Panc1 (cell line): ENCODE results near the gene EPHA7. TPM values are rescaled to one million over a fixed set of nuclear protein-coding genes. Genes with fewer than 3 reads are reported as not detected.

Experiments
- ATAC-seq: fragments of 200-7000 bp; cut with Tn5 transposase; 2 replicates; pipeline ENCODE4 v1.9.1; 2020; ENCODE audit warnings: mild to moderate bottlenecking, moderate library complexity
- Bru-seq: library from RNA; stranded (reverse); fragments of 400-500 nt; gene quantifications from one replicate; lab custom pipeline; 2021; lab: Mats Ljungman, UMichigan
- BruChase-seq, 2 experiments: library from RNA; stranded (reverse); fragments of 400-500 nt; gene quantifications; one replicate each; lab custom pipeline; 2021; lab: Mats Ljungman, UMichigan
- BruUV-seq: library from RNA; stranded (reverse); fragments of 400-500 nt; replicated peaks from 2 replicates; lab custom pipeline; 2021; lab: Mats Ljungman, UMichigan
- CTCF ChIA-PET: fragments of 300-600 bp; sonication (Branson Sonifier 250); formaldehyde crosslinking; loops from one replicate; lab custom pipeline; 2022; ENCODE audit warnings: antibody characterized with exemption; lab: Charles Lee
- POLR2A ChIA-PET: fragments of 300-600 bp; sonication (Branson Sonifier 250); formaldehyde crosslinking; loops from one replicate; lab custom pipeline; 2022; ENCODE audit warnings: antibody characterized with exemption; lab: Charles Lee
- DNase-seq: peaks from one replicate; pipeline ENCODE4 v3.0.0-alpha.2; 2010; ENCODE audit warnings: low read depth, low spot score
- H3K27ac ChIP-seq: 2 replicates; pipeline ENCODE4 v1.5.1; 2011; ENCODE audit warnings: mild to moderate bottlenecking, low read length, inconsistent platforms
- H3K27me3 ChIP-seq: fragments of 200-500 bp; sonication (Bioruptor generic); 2 replicates; pipeline ENCODE4 v1.6.0; 2014; ENCODE audit warnings: low read length, inconsistent platforms; ENCODE audit not compliant: control insufficient read depth, insufficient read depth
- H3K36me3 ChIP-seq: fragments of 200-500 bp; sonication (Bioruptor generic); 2 replicates; pipeline ENCODE4 v1.5.1; 2014; ENCODE audit warnings: inconsistent platforms, mild to moderate bottlenecking, low read length, moderate library complexity; ENCODE audit not compliant: control insufficient read depth, insufficient read depth
- H3K4me1 ChIP-seq: 2 replicates; pipeline ENCODE4 v1.5.1; 2011; ENCODE audit warnings: inconsistent platforms, mild to moderate bottlenecking, low read length, moderate library complexity; ENCODE audit not compliant: control insufficient read depth, insufficient read depth
- H3K4me3 ChIP-seq, 2 experiments: 2 replicates each; pipeline ENCODE4 v1.5.1; 2011 to 2012; ENCODE audit warnings: low read depth in 2 of 2, low read length in 2 of 2, mild to moderate bottlenecking in 2 of 2, inconsistent platforms in 1 of 2, moderate library complexity in 1 of 2
- H3K9me3 ChIP-seq: fragments of 200-500 bp; sonication (Bioruptor generic); 2 replicates; pipeline ENCODE4 v1.5.1; 2014; ENCODE audit warnings: low read depth, mild to moderate bottlenecking, inconsistent platforms, low read length, moderate library complexity; ENCODE audit not compliant: control insufficient read depth, insufficient read depth
- POLR2AphosphoS5 ChIP-seq: IDR thresholded peaks from 2 replicates; pipeline ENCODE4 v1.6.1; 2012; ENCODE audit warnings: mild to moderate bottlenecking, low read depth, low read length, moderate library complexity
- SIN3A ChIP-seq: IDR thresholded peaks from 2 replicates; pipeline ENCODE4 v1.6.1; 2012; ENCODE audit warnings: low read depth, mild to moderate bottlenecking, low read length, moderate library complexity, borderline replicate concordance; ENCODE audit not compliant: insufficient read depth
- TCF7L2 ChIP-seq: IDR thresholded peaks from 2 replicates; pipeline ENCODE4 v1.6.1; 2011; ENCODE audit warnings: mild to moderate bottlenecking, low read depth, low read length, inconsistent platforms
- in situ Hi-C: cut with HindIII; loops from 2 replicates; pipeline ENCODE4 v1.10.0; 2016; ENCODE audit warnings: low sequenced_read_pairs, low pct_unique_long_range_greater_than_20kb
- intact Hi-C: fragments of 100-400 bp; cut with micrococcal nuclease; formaldehyde crosslinking; loops from one replicate; pipeline ENCODE4 v1.10.0; 2022; ENCODE audit not compliant: unreplicated experiment
- long read RNA-seq: library from polyadenylated mRNA; unstranded; transcript quantifications from one replicate; pipeline ENCODE4 v2.0.0, GENCODE V29; 2021; ENCODE audit not compliant: unreplicated experiment
- polyA plus RNA-seq: library from polyadenylated mRNA; unstranded; fragments of >200 nt; gene quantifications from one replicate; pipeline ENCODE4 v1.2.1, GENCODE V29; 2012; ENCODE audit warnings: missing spikeins; ENCODE audit not compliant: insufficient read length
- total RNA-seq: library from RNA; stranded (reverse); gene quantifications from one replicate; pipeline ENCODE4 v1.2.1, GENCODE V29; 2021; ENCODE audit not compliant: unreplicated experiment
- TF ChIP-seq, protein P1 (sequence below): fragments of 450-650 bp; IDR thresholded peaks from 2 replicates; pipeline ENCODE4 v1.5.1; 2017; ENCODE audit warnings: mild to moderate bottlenecking
- TF ChIP-seq, protein P2 (sequence below), 2 experiments: IDR thresholded peaks; 2 replicates each; pipeline ENCODE4 v1.6.1; 2011 to 2012; ENCODE audit warnings: low read depth in 2 of 2, control low read depth in 1 of 2, low read length in 1 of 2, mild to moderate bottlenecking in 1 of 2, moderate library complexity in 1 of 2; ENCODE audit not compliant: insufficient read depth in 1 of 2

EPHA7 gene
- 8.6 TPM for total RNA-seq
- 4.6 TPM for polyA plus RNA-seq
- Bru-seq, nascent RNA = percentile 64 among the genes with signal in this experiment
- percentile 52 among the genes with signal in this experiment for BruChase-seq, experiment 1, labeled RNA remaining after a 2-hour chase
- BruChase-seq, experiment 2, labeled RNA remaining after a 6-hour chase = percentile 54 among the genes with signal in this experiment
- long read RNA-seq, full-length matches to known transcripts = 12 of 32 reads
- long read RNA-seq, partial matches to known transcripts = 6 of 32 reads
- long read RNA-seq, other reads (novel, unspliced or antisense) = 14 of 32 reads

DNA sequence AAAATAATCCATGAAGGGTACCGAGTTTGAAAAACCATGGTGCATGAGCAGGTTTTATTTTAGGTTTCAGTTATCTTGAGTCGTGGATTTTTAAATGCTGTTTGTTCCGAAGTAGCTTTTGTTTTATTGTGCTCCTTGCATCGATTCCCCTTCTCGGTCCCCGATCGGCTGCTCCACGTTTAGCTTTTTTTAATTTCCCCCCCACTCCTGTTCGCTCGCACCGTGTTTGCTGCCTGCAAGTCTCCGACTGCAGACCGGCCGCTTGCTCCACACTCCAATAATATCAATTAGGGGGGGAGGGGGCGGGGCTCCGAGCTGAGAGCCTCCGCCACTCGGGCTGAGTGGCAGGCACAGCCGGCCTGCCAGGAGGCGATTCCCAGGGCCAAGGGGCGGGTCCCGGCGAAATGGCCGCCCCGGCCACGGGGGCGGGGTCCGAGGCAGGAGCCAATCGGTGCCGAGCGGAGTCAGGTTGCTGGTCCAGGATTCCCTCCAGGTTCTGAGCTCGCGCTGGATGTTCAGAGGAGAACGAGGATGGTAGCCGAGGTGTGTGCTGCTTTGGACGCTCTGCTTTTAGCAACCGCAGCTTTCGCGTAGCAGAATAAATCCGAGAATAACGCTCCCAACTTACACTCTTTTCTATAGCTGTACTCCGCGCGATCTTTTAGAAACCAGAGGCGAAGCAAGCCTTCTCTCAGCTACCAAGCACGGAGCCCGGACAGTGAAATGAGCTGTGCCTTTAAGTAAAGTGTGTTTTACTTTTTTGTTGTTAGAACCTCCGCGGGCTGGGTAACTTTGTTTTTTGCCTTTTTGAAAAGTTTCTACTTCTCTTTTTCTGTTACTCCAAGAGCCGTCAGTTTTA, at the start of gene EPHA7:
Gene EPHA7 (minus strand): TSS at position 256 of the 859 bp plus-strand sequence. CDS start 218 bp downstream, at position 38.
- peak; percentile 92 for ATAC-seq
- POLR2A ChIA-PET = interaction anchor here (0.6 to 0.7 kb wide), 4 partner anchors 18 to 512 kb away, joined by 3 to 5 read pairs (median 4); no protein-coding TSS in a partner anchor
- peaks cover 5% of the 10 kb centered on the region; the same call in 1 of the 2 replicates for H3K4me1 ChIP-seq
- H3K27me3 ChIP-seq = peaks cover 6% of the 10 kb centered on the region
- TF ChIP-seq TCF7L2 = peak; percentile 34; the same call in 1 of the 2 replicates
- no peak; the same call in 1 of the 2 replicates for TF ChIP-seq SIN3A
- TF ChIP-seq, protein P1, sequence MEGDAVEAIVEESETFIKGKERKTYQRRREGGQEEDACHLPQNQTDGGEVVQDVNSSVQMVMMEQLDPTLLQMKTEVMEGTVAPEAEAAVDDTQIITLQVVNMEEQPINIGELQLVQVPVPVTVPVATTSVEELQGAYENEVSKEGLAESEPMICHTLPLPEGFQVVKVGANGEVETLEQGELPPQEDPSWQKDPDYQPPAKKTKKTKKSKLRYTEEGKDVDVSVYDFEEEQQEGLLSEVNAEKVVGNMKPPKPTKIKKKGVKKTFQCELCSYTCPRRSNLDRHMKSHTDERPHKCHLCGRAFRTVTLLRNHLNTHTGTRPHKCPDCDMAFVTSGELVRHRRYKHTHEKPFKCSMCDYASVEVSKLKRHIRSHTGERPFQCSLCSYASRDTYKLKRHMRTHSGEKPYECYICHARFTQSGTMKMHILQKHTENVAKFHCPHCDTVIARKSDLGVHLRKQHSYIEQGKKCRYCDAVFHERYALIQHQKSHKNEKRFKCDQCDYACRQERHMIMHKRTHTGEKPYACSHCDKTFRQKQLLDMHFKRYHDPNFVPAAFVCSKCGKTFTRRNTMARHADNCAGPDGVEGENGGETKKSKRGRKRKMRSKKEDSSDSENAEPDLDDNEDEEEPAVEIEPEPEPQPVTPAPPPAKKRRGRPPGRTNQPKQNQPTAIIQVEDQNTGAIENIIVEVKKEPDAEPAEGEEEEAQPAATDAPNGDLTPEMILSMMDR = no peak
- TF ChIP-seq, protein P2, sequence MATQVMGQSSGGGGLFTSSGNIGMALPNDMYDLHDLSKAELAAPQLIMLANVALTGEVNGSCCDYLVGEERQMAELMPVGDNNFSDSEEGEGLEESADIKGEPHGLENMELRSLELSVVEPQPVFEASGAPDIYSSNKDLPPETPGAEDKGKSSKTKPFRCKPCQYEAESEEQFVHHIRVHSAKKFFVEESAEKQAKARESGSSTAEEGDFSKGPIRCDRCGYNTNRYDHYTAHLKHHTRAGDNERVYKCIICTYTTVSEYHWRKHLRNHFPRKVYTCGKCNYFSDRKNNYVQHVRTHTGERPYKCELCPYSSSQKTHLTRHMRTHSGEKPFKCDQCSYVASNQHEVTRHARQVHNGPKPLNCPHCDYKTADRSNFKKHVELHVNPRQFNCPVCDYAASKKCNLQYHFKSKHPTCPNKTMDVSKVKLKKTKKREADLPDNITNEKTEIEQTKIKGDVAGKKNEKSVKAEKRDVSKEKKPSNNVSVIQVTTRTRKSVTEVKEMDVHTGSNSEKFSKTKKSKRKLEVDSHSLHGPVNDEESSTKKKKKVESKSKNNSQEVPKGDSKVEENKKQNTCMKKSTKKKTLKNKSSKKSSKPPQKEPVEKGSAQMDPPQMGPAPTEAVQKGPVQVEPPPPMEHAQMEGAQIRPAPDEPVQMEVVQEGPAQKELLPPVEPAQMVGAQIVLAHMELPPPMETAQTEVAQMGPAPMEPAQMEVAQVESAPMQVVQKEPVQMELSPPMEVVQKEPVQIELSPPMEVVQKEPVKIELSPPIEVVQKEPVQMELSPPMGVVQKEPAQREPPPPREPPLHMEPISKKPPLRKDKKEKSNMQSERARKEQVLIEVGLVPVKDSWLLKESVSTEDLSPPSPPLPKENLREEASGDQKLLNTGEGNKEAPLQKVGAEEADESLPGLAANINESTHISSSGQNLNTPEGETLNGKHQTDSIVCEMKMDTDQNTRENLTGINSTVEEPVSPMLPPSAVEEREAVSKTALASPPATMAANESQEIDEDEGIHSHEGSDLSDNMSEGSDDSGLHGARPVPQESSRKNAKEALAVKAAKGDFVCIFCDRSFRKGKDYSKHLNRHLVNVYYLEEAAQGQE (IDR thresholded peaks at IDR 0.05; ENCODE audit: insufficient read depth in 1 of 2, low read depth in 2 of 2, low read length in 1 of 2) = no peak
- peak; percentile 75 for TF ChIP-seq POLR2AphosphoS5
- peak within 1 kb of the TSS; percentile 94 for H3K27ac ChIP-seq
- DNase-seq = peak; percentile 86
- no peaks in the 10 kb centered on the region for H3K9me3 ChIP-seq
- in situ Hi-C loops = no loop called here
- no peaks in the 10 kb centered on the region; the same call in 1 of the 2 replicates for H3K36me3 ChIP-seq
- no TSS peak for BruUV-seq
- intact Hi-C loops = loop anchor here (10.0 kb wide), 4 partner anchors 365 to 835 kb away; no protein-coding TSS in a partner anchor
- CTCF ChIA-PET = interaction anchor here (0.6 kb wide), 1 partner anchor 360 kb away, joined by 3 read pairs; no protein-coding TSS in a partner anchor
- peak within 1 kb of the TSS; percentile 67 to 76 for H3K4me3 ChIP-seq

DNA sequence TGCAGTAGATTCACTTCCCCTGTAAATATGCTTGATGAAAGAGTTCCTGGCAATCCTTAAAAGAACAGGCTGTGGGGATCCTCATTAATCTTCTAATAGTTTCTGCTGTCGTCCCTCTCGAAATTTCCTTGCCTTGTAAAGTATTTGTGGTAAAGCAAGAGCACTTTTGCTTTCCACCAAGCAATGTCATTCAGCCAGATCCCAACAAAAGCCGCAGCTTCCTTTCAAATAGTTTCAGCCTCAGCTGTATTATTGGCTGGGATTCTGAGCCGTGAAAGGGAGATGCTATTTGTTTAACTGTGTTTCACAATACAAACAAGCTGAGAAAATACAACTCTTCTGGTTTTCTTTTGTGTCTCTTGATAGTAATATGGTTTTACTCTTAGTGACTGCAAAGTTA, 48.9 kb upstream of the EPHA7 start:
- TF ChIP-seq TCF7L2 (0 out of 2 replicates have a peak, but pooled peaks have one; percentile 17), SIN3A (no peak), POLR2AphosphoS5 (no peak)
- TF ChIP-seq, protein P2 (IDR thresholded peaks at IDR 0.05; ENCODE audit: insufficient read depth in 1 of 2, low read depth in 2 of 2, low read length in 1 of 2) = no peak
- TF ChIP-seq, protein P1 = no peak
- Histone ChIP-seq H3K4me3 (no peak overlapping the region), H3K27ac (peak overlapping the region; percentile 51; the same call in 1 of the 2 replicates), H3K4me1 (peaks cover 6% of the 10 kb centered on the region), H3K36me3 (no peaks in the 10 kb centered on the region), H3K9me3 (no peaks in the 10 kb centered on the region), H3K27me3 (no peaks in the 10 kb centered on the region)
- ATAC-seq (no peak), DNase-seq (peak; percentile 10)
- CTCF ChIA-PET = no interaction called here
- no TSS peak for BruUV-seq
- POLR2A ChIA-PET = no interaction called here
- in situ Hi-C loops (no loop called here), intact Hi-C loops (no loop called here)
